GM19452 (cell line): ENCODE data around the gene CLEC10A.
"Not testable (repeated sequence)": the region's sequence is repeated elsewhere in the genome, so short reads cannot be mapped to it uniquely, and the experiment has no call there.

Experiments
- ATAC-seq: cut with Tn5 transposase; IDR thresholded peaks from one replicate; pipeline ENCODE4 v1.9.1; 2021; ENCODE audit not compliant: unreplicated experiment

The CLEC10A gene

DNA sequence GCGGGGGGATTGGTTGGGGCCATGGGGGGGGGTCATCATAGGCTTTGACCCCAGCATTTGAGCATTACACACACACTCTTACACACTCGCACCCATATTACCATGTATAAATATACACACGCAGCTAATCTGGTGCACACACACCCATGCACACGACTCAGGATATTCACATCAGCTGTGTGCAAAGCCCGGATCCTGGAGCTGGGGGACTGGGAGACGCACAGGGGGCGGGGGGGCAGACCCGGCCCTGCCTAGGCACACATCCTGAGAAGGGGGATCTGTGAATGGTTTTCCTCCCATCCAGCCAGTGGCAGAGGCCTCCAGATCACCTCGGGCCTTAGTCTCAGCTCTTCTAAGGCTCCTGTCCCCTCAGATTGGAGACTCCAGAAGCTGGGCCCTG lies 28.9 kb upstream of the CLEC10A start:
- ATAC-seq, result no peak

DNA sequence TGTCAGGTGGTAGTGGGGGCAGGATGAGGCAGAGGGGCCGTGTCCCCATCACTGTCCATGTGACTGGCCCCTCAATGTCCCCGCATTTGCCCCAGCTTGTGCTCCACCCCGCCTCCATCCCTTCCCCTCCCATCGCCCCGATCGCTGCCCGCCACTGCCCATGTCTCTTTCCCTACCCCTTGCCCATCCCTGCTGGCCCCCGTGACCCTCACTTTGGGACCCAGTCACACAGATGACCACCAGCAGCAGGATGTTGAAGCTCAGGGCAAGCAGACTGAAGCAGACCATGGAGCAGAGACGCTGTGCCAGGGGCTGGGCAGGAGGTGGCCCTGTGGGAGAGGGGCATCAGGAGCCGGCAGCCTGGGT lies 28.5 kb upstream of the CLEC10A start:
- no peak for ATAC-seq

DNA sequence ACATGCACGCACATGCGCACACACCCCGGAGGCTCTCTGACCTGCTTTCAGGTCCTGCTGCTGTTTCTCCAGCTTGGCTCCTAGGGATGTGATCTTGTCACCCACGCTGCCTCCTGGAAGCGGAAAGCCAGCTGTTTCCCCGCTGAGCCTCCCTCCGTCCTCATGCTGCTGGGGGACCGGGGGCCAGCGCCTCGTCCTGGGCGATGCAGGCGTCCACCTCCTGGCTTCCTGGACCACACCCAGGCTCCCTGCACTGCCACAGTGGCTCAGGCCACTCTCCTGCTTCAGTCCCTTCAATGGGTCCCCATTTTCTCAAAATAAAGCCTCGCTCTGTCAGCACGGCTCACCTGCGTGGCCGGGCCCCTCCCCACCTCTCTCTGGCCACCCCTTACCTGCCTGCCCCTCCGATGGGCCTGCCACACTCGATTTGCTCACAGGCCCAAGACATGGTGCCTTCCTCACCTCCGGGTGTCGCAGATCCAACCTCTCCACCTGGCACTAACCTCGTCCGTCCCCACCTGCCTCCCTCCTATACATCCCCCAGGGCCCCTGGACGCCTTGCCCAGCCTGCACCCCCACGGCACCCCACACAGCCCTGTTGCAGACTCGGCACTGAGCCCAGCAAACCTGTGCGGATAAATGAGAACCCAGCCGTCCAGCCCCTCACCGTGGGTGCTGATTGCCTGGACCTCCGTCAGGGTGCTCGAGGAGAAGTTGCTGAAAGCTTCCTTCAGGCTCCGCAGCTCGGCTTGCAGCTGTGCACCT lies 27.9 kb upstream of the CLEC10A start:
- ATAC-seq, result no peak

DNA sequence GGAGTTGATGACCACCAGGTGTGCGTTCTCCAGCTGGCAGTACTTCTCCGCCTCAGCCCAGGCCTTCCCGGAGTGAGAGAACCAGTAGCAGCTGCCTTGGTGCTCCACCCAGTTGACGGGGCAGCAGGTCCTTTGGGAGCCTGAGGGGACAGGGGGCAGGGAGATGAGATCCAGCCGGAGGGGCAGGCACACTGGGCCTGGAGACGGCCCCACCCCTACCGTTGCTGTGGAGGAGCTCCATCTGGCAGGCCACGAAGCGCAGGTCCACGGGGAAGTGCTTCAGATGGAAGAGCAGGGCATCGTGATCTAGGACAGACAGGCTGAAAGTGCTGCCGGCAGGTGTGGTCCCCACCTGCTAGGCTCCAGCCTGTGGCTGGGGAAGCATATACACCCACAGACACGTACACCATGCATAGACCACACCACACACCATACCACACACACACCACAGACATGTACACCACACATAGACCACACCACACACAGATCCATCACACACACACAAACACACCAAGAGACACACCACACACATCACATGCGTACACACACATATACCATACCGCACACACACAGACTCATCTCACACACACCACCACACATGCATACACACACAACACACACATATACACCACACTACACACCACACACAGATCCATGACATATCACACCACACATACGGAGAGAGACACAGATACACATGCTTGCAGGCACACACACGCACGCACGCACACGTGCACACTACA lies 27.1 kb upstream of the CLEC10A start:
- no peak for ATAC-seq

DNA sequence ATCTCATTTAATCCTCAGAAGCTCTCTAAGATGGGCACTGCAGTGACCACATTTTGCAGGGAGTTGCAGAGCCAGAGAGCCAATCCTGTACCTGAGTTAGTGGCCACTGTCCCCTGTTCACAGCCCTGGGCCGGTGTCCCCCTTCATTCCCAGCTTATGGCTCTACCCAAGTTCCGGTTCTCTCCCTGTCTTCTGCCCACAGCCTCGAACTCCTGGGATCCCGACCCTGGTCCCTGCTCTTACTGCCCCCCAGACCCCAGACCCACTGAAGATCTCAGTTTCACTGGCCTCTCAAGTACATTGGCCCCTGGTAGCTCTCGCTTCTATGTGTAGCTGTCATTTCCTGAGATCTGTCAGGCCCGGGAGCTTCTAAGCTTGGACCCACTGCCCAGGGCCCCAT lies 22.4 kb upstream of the CLEC10A start:
- ATAC-seq, result no peak

DNA sequence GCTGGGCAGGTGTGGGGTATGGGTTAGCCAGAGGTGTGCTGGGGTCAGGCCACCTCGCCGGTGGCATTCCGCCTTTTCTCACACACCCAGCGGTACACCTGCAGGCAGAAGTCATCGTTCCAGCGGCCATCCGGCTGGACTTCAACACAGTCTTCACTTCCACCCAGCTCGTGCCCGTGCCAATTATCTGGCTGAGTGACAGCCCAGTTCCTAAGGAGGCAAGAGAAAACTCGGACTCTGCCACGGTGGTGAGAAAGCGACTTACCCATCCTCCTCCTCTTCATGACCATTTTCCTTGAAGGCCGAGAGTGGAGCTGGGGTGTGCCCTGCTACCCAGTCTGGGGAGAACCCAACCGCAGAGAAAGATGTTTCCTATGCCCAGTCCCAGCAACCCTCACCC lies 21.5 kb upstream of the CLEC10A start:
- ATAC-seq, result no peak

DNA sequence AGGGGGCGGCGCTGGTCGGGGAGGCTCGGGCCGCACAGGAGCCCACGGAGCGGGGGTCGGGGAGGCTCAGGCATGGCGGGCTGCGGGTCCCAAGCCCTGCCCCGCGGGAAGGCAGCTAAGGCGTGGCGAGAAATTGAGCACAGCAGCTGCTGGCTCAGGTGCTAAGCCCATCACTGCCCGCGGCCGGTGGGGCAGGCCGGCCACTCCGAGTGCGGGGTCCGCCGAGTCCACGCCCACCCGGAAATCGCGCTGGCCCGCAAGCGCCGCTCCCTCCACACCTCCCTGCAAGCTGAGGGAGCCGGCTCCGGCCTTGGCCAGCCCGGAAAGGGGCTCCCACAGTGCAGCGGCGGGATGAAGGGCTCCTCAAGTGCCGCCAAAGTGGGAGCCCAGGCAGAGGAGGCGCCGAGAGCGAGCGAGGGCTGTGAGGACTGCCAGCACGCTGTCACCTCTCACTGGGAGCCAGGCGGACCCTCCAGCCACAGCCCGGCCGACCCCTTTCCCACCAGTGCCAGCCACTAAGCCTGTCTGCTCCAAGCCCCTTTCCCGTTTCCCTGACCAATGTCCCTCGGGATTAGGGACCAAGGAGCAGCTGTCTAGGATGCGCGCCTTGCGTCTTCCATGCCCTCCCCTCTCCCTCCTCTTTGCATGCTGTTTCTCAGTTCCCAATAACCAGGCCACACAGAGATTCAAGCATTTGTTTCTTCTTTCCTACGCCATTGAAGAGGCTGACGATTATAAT lies 20.8 kb upstream of the CLEC10A start:
- not testable (repeated sequence) for ATAC-seq

DNA sequence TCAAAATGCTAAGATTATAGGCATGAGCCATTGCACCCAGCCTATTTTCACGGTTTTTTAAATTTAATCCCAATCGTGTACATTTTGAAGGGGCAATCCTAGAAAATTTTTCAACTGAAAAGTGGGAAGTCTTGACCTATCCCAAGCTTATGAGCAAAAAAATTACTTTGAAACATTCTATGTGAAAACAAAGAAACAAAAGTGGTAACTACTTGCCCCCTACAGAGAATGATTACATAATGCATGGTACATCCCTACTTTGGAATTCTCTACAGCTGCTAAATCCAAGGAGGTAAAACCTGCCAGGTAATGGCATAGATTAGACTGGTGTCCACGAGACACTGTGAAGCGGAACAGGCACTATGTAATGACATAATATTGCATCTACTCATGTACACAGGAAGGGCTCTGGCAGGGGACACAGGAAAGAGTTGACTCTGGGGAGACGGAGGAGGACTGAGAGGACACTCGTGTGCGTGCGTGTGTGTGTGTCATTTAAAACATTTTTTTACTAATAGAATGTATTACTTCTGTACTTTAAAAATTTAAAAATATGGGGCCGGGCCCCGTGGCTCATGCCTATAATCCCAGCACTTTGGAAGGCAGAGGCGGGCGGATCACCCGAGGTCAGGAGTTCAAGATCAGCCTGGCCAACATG lies 18.9 kb upstream of the CLEC10A start:
- ATAC-seq, result no peak

DNA sequence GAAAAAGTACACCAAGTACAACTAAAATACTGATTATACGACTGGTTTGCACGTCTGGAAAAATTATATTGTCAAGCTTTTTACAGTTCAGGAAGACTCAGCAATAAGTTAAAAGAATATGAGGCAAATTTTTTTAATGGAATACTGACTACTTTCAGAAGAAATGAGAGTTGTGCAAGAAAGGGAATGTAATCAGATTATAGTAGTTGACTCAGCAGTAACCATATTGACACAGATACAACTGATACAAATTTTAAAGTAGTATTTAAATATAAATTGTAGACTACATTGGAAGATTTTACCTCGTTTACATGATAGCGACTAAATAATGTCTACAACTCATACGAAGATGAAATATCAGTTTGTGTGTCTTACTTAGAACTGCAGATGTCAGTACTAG lies 17.9 kb upstream of the CLEC10A start:
- ATAC-seq, result no peak

DNA sequence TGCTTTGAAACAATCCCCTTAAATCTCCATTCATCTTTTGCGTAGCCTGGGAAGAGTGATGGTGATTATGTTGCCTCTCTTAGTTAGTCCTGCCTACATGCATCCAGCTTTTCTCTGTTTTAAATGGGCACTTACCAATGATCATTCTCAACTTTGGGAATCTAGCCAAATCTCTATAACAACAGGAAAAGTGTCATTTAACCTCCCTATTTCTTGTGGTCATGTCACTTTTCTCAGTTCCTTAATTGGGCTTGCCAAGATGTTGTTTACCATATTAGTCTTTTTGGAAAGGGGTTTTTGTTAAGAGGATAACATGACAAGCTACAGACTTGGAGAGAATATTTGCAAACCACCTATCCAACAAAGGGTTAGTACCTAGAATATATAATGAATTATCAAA lies 15.6 kb upstream of the CLEC10A start:
- ATAC-seq, result no peak

DNA sequence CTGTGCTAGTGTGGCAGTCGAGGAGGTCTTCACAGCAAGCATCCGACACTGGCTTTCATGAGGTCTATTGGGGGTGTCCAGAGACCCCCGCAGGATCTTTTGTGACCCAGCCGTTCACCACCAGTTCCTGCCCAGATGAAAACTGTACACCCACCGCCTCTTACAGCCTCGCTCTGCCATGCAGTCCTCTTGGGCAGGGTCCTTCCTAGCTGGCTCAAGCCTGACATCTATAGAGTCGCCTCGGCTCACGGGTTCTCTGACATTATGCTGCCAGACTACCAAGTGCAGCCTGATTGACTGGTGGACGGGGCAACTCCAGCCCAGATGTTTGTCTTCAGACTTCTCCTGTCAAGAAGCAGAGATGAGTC lies 14.6 kb upstream of the CLEC10A start:
- no peak for ATAC-seq

DNA sequence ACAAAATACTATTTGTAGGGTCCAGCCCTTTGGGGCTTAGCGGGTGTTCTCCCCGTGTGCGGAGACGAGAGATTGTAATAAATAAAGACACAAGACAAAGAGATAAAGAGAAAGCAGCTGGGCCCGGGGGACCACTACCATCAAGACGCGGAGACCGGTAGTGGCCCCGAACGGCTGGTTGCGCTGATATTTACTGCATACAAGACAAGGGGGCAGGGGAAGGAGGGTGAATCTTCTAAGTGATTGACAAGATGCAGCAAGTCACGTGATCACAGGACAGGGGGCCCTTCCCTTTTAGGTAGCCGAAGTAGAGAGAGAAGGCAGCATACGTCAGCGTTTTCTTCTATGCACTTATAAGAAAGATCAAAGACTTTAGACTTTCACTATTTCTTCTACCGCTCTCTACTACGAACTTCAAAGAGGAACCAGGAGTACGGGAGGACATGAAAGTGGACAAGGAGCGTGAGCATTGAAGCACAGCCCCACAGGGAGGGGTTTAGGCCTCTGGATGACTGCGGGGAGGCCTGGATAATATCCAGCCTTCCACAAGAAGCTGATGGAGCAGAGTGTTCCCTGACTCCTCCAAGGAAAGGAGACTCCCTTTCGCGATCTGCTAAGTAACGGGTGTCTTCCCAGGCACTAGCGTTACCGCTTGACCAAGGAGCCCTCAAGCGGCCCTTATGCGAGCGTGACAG lies 11.4 kb upstream of the CLEC10A start:
- ATAC-seq, result not testable (repeated sequence)

DNA sequence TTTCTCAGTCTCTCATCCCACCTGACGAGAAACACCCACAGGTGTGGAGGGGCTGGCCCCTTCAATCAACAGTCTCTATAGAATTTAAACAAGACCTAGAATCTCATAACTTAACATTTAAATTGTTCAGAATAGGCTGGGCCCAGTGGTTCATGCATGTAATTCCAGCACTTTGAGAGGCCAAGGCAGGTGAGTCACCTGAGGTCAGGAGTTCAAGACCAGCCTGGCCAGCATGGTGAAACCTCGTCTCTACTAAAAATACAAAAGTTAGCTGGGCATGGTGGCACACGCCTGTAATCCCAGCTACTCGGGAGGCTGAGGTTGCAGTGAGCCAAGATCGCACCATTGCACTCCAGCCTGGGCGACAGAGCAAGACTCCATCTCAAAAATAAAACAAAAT lies 9.5 kb upstream of the CLEC10A start:
- ATAC-seq, result not testable (repeated sequence)

DNA sequence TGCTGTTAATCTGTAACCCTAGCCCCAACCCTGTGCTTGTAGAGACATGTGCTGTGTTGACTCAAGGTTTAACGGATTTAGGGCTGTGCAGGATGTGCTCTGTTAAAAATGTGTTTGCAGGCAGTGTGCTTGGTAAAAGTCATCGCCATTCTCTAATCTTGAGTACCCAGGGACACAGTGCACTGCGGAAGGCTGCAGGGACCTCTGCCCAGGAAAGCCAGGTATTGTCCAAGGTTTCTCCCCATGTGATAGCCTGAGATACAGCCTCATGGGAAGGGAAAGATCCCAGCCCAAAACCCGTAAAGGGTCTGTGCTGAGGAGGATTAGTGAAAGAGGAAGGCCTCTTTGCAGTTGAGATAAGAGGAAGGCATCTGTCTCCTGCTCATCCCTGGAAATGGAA lies 8.4 kb upstream of the CLEC10A start:
- ATAC-seq, result not testable (repeated sequence)

DNA sequence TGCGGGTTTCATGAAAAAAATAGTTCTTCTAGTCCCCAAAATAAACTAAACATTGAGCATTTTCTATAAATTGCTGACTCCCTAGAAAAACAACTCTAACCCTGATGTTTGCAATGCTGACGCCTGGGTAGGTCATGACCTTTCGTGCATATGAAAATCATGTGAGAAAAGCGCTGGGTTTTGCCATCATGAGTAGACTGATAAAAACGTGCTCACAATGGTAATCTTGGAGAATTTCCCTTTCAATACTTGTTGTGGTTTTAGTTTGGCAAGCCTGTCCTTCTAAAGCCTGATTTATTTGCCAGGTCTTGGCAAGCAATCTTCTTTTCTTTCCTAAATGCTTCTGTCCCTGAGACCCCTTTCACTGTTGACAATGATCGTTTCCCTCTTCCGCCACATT lies 4.0 kb upstream of the CLEC10A start:
- ATAC-seq, result no peak

DNA sequence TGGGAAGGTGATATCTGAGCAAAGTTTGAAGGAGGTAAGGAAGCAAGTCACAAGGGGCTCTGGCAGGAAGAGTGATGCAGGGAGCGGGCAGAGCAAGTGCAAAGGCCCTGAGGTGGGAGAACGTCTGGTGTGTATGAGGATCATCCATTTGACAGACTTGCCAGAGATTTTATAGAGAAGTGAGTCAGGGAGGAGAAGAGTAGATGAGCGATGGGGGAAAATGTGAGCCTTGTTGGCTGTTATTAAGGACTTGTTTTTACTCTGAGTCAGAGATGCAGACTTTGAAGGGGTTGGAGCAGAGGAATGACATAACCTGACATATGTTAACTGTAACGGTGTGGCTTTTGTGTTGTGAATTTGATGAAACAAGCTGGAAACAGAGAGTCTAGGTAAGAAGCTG lies 3.5 kb upstream of the CLEC10A start:
- ATAC-seq, result no peak

DNA sequence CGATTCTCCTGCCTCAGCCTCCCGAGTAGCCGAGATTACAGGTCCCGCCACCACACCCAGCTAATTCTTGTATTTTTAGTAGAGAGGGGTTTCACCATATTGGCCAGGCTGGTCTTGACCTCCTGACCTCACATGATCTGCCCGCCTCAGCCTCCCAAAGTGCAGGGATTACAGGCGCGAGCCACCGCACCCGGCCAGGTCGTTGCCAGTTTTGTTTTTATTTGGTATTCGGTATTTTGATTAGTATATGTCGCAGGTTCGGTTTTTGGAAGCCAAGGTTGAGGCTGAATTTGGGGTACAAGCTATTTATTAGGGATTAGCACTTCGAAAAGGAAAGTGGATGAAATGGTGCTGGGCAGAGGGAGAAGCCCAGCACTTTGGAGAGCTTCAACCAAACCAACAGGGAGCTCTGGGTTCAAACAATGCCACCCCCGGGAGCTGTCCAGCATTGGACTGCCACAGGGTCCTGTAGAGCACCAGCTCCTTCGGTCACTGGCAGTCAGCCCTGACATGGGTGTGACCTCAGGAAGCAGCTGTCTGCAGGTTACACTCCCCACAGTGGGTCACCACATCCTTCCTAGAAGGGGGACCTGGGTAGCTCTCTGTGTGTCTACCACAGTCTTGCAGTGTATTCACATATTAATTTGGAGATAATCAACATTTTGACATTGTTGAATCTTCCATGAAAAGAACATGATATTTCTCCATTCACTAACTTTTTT lies 1.5 kb upstream of the CLEC10A start:
- no peak for ATAC-seq

DNA sequence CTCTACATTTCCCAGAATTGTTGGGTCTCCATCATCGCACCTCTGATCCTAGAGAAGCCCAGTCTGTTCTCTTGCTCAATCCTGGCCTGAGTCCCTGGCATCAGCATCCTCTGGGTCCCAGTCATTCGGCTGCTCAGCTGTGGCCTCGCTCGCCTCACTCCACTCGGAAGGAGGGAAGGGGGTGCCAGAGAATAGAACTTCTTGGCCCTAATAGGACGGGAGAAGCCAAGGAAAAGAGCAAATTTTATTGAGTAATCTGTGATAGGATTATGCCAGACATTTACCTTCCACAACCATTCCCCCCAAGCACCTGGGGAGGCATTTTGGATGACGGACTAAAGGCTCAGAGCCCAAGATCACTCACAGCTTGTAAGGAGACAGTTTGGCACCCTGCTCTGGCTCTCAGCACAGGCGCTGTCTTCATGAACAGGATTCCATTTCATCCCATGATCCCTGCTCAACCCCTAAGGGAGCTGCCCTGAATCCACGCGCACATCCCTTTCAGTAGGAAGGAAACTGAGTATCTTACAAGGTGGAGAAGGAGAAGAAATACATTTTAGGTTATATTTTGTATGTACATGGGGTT lies 498 bp upstream of the CLEC10A start:
- no peak for ATAC-seq

DNA sequence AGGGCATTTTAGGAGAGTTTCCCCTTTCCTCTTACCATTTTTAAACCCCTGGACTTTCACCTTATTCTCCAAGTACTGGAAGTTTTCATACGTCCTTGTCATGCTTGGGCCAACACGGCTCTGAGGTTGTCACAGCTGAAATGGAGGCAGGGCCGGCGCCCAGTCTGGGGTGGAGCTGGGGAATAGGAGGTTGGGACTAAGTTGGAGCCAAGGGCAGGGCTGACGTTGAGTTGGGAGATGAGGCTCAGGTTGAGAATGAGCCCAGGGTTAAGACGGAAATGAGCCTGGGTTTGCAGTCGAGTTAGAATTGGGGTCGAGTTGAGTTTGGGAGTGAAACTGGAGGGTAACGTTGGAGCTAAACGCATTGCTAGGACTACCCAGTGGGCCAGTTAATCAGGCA lies 1.3 kb downstream of the CLEC10A start:
- no peak for ATAC-seq
